ENCODE measurements around the gene C1orf53. TPM values are rescaled to one million over a fixed set of nuclear protein-coding genes. Genes with fewer than 3 reads are reported as not detected.

The C1orf53 gene
- total and polyA plus RNA-seq, 3 experiments from 2014 or later: 2.9 TPM; not detected in 1

- H3K4me1 ChIP-seq (ENCODE audit: insufficient read depth, low read length): peaks cover 49% of the 10 kb centered on the region
- ChIA-PET CTCF (interaction anchor here (0.5 kb wide), 1 partner anchor 793 kb away, joined by 3 read pairs; no protein-coding TSS in a partner anchor), POLR2A (interaction anchor here (2.3 kb wide), 1 partner anchor 12 kb away, joined by 7 read pairs; no protein-coding TSS in a partner anchor)
- Mint-ChIP-seq H3K4me1 (peaks cover 53 to 64% (median 62%) of the 10 kb centered on the region in 3 donors), H3K4me3 (peak overlapping the region; percentile 43 to 84 (median 75)), H3K27ac (peak overlapping the region in 1 of 8 donors; percentile 82), H3K27me3 (peaks cover 77 to 91% of the 10 kb centered on the region in 2 donors), H3K36me3 (no peaks in the 10 kb centered on the region), H3K9me3 (peaks cover 0 to 15% (median 3%) of the 10 kb centered on the region in 5 donors)
- H3K36me3 ChIP-seq (ENCODE audit: insufficient read depth, low read length): no peaks in the 10 kb centered on the region
- peaks cover 79% of the 10 kb centered on the region for H3K27me3 ChIP-seq (ENCODE audit: insufficient read depth, low read length, poor library complexity, severe bottlenecking)
- no peaks in the 10 kb centered on the region for H3K9me3 ChIP-seq (ENCODE audit: low read length)
- no peak for DNase-seq
- no peak overlapping the region for H3K4me3 ChIP-seq (ENCODE audit: low read length)
- H3K27ac ChIP-seq (ENCODE audit: low read depth, low read length): no peak overlapping the region
Measured at GRCh38 chr1:197919346-197920066, 17.1 kb downstream of the C1orf53 start.

- H3K27ac ChIP-seq (ENCODE audit: low read depth, low read length): no peak overlapping the region
Measured at GRCh38 chr1:197920067-197920396, 17.6 kb downstream of the C1orf53 start.

GRCh38 chr1:197920414-197921117, 18.1 kb downstream of the C1orf53 start:
- H3K4me1 ChIP-seq (ENCODE audit: insufficient read depth, low read length): peaks cover 44% of the 10 kb centered on the region

More at GRCh38 chr1:197920067-197920396, 17.6 kb downstream of the C1orf53 start:
- Mint-ChIP-seq H3K27me3 (peaks cover 72 to 89% of the 10 kb centered on the region in 2 donors), H3K27ac (peak overlapping the region in 1 of 8 donors; percentile 82), H3K4me1 (peaks cover 53 to 62% (median 60%) of the 10 kb centered on the region in 3 donors), H3K36me3 (no peaks in the 10 kb centered on the region), H3K9me3 (peaks cover 0 to 15% (median 3%) of the 10 kb centered on the region in 5 donors), H3K4me3 (peak overlapping the region in 6 of 7 donors; percentile 62 to 84 (median 76))
- H3K4me3 ChIP-seq (ENCODE audit: low read length): no peak overlapping the region
- CTCF ChIA-PET: interaction anchor here (0.5 kb wide), 1 partner anchor 794 kb away, joined by 3 read pairs; no protein-coding TSS in a partner anchor
- H3K9me3 ChIP-seq (ENCODE audit: low read length): no peaks in the 10 kb centered on the region
- H3K4me1 ChIP-seq (ENCODE audit: insufficient read depth, low read length): peaks cover 49% of the 10 kb centered on the region
- H3K27me3 ChIP-seq (ENCODE audit: insufficient read depth, low read length, poor library complexity, severe bottlenecking): peaks cover 74% of the 10 kb centered on the region
- DNase-seq: no peak
- no peaks in the 10 kb centered on the region for H3K36me3 ChIP-seq (ENCODE audit: insufficient read depth, low read length)
- POLR2A ChIA-PET: interaction anchor here (2.3 kb wide), 1 partner anchor 13 kb away, joined by 7 read pairs; no protein-coding TSS in a partner anchor

GRCh38 chr1:197921235-197922069, 19.0 kb downstream of the C1orf53 start:
- Histone ChIP-seq H3K36me3 (ENCODE audit: insufficient read depth, low read length) (no peaks in the 10 kb centered on the region), H3K4me3 (ENCODE audit: low read length) (no peak overlapping the region), H3K27ac (ENCODE audit: low read depth, low read length) (no peak overlapping the region), H3K27me3 (ENCODE audit: insufficient read depth, low read length, poor library complexity, severe bottlenecking) (peaks cover 60% of the 10 kb centered on the region), H3K4me1 (ENCODE audit: insufficient read depth, low read length) (peaks cover 36% of the 10 kb centered on the region), H3K9me3 (ENCODE audit: low read length) (no peaks in the 10 kb centered on the region)
- Mint-ChIP-seq H3K4me3 (peak overlapping the region in 4 of 7 donors; percentile 5 to 52 (median 18)), H3K36me3 (no peaks in the 10 kb centered on the region), H3K4me1 (peaks cover 43 to 49% (median 47%) of the 10 kb centered on the region in 3 donors), H3K27me3 (peaks cover 62 to 88% of the 10 kb centered on the region in 2 donors), H3K27ac (no peak overlapping the region), H3K9me3 (peaks cover 0 to 15% (median 3%) of the 10 kb centered on the region in 5 donors)
- no peak for DNase-seq
- ChIA-PET POLR2A (no interaction called here), CTCF (interaction anchor here (1.1 kb wide), 1 partner anchor 14 kb away, joined by 4 read pairs; no protein-coding TSS in a partner anchor)

More at GRCh38 chr1:197920414-197921117, 18.1 kb downstream of the C1orf53 start:
- Histone ChIP-seq H3K36me3 (ENCODE audit: insufficient read depth, low read length) (no peaks in the 10 kb centered on the region), H3K4me3 (ENCODE audit: low read length) (no peak overlapping the region), H3K27ac (ENCODE audit: low read depth, low read length) (no peak overlapping the region), H3K9me3 (ENCODE audit: low read length) (no peaks in the 10 kb centered on the region), H3K27me3 (ENCODE audit: insufficient read depth, low read length, poor library complexity, severe bottlenecking) (peaks cover 69% of the 10 kb centered on the region)
- POLR2A ChIA-PET: no interaction called here
- CTCF ChIA-PET: no interaction called here
- H3K27ac Mint-ChIP-seq: peak overlapping the region in 1 of 8 donors; percentile 58
- H3K4me3 Mint-ChIP-seq: peak overlapping the region in 4 of 7 donors; percentile 36 to 62 (median 50)
- peaks cover 70 to 88% of the 10 kb centered on the region in 2 donors for H3K27me3 Mint-ChIP-seq
- H3K9me3 Mint-ChIP-seq: peaks cover 0 to 15% (median 3%) of the 10 kb centered on the region in 5 donors
- peaks cover 52 to 58% (median 56%) of the 10 kb centered on the region in 3 donors for H3K4me1 Mint-ChIP-seq
- no peaks in the 10 kb centered on the region for H3K36me3 Mint-ChIP-seq
- no peak for DNase-seq

GRCh38 chr1:197922070-197922390, 19.6 kb downstream of the C1orf53 start:
- no peaks in the 10 kb centered on the region for H3K36me3 Mint-ChIP-seq
- peaks cover 30% of the 10 kb centered on the region for H3K4me1 ChIP-seq (ENCODE audit: insufficient read depth, low read length)

GRCh38 chr1:197923038-197923437, 20.6 kb downstream of the C1orf53 start:
- peaks cover 0 to 9% (median 3%) of the 10 kb centered on the region in 5 donors for H3K9me3 Mint-ChIP-seq
- peaks cover 20% of the 10 kb centered on the region for H3K4me1 ChIP-seq (ENCODE audit: insufficient read depth, low read length)
- no peak overlapping the region for H3K27ac ChIP-seq (ENCODE audit: low read depth, low read length)
- DNase-seq: no peak
- CTCF ChIA-PET: interaction anchor here (2.4 to 2.8 kb wide), 2 partner anchors 12 to 20 kb away, joined by 11 to 13 read pairs; partner anchors contain the start of gene C1orf53
- no peak overlapping the region for H3K4me3 ChIP-seq (ENCODE audit: low read length)
- peaks cover 27 to 33% (median 31%) of the 10 kb centered on the region in 3 donors for H3K4me1 Mint-ChIP-seq
- peaks cover 51% of the 10 kb centered on the region for H3K27me3 ChIP-seq (ENCODE audit: insufficient read depth, low read length, poor library complexity, severe bottlenecking)
- peaks cover 56 to 88% of the 10 kb centered on the region in 2 donors for H3K27me3 Mint-ChIP-seq
- no peaks in the 10 kb centered on the region for H3K36me3 ChIP-seq (ENCODE audit: insufficient read depth, low read length)
- no peaks in the 10 kb centered on the region for H3K36me3 Mint-ChIP-seq
- peak overlapping the region in 1 of 8 donors; percentile 62 for H3K27ac Mint-ChIP-seq
- H3K4me3 Mint-ChIP-seq: no peak overlapping the region
- H3K9me3 ChIP-seq (ENCODE audit: low read length): no peaks in the 10 kb centered on the region
- POLR2A ChIA-PET: no interaction called here

More at GRCh38 chr1:197922070-197922390, 19.6 kb downstream of the C1orf53 start:
- Histone ChIP-seq H3K9me3 (ENCODE audit: low read length) (no peaks in the 10 kb centered on the region), H3K27ac (ENCODE audit: low read depth, low read length) (no peak overlapping the region), H3K36me3 (ENCODE audit: insufficient read depth, low read length) (no peaks in the 10 kb centered on the region), H3K4me3 (ENCODE audit: low read length) (no peak overlapping the region), H3K27me3 (ENCODE audit: insufficient read depth, low read length, poor library complexity, severe bottlenecking) (peaks cover 54% of the 10 kb centered on the region)
- Mint-ChIP-seq H3K27me3 (peaks cover 62 to 88% of the 10 kb centered on the region in 2 donors), H3K27ac (no peak overlapping the region), H3K9me3 (peaks cover 0 to 14% (median 3%) of the 10 kb centered on the region in 5 donors), H3K4me1 (peaks cover 37 to 43% (median 41%) of the 10 kb centered on the region in 3 donors), H3K4me3 (no peak overlapping the region)
- no peak for DNase-seq
- CTCF ChIA-PET: interaction anchor here (1.1 kb wide), 1 partner anchor 14 kb away, joined by 4 read pairs; no protein-coding TSS in a partner anchor
- POLR2A ChIA-PET: no interaction called here

GRCh38 chr1:197924516-197925123, 22.2 kb downstream of the C1orf53 start:
- peaks cover 45% of the 10 kb centered on the region for H3K27me3 ChIP-seq (ENCODE audit: insufficient read depth, low read length, poor library complexity, severe bottlenecking)
- DNase-seq: no peak
- ChIA-PET POLR2A (no interaction called here), CTCF (interaction anchor here (0.6 to 2.8 kb wide), 17 partner anchors 10 to 589 kb away, joined by 3 to 16 read pairs (median 3); partner anchors contain the start of gene C1orf53)
- H3K36me3 ChIP-seq (ENCODE audit: insufficient read depth, low read length): no peaks in the 10 kb centered on the region
- Mint-ChIP-seq H3K36me3 (no peaks in the 10 kb centered on the region), H3K9me3 (peaks cover 0 to 4% (median 0%) of the 10 kb centered on the region in 5 donors), H3K4me3 (no peak overlapping the region), H3K27ac (no peak overlapping the region), H3K4me1 (peaks cover 19 to 24% (median 23%) of the 10 kb centered on the region in 3 donors), H3K27me3 (peaks cover 54 to 88% of the 10 kb centered on the region in 2 donors)
- H3K27ac ChIP-seq (ENCODE audit: low read depth, low read length): no peak overlapping the region
- no peak overlapping the region for H3K4me3 ChIP-seq (ENCODE audit: low read length)
- H3K4me1 ChIP-seq (ENCODE audit: insufficient read depth, low read length): peaks cover 4% of the 10 kb centered on the region
- no peaks in the 10 kb centered on the region for H3K9me3 ChIP-seq (ENCODE audit: low read length)

All from CD8-positive, alpha-beta memory T cell (primary cell).